ENCODE results near the gene EGR2.

The EGR2 gene

GRCh38 chr10:62763155-62763554 is 53.0 kb downstream of the EGR2 start:
- in situ Hi-C loops (cut with MboI; ENCODE audit: low pct_unique_long_range_greater_than_20kb, low sequenced_read_pairs) = no loop called here
- DNase-seq = no peak

Data from KBM-7 (cell line).